Middle frontal gyrus (tissue), 1 donor: ENCODE data around the gene CCNF.

Experiments
- DNase-seq: peaks from one replicate; pipeline ENCODE4 v3.0.0-alpha.2; 2015; ENCODE audit warnings: low spot score; ENCODE audit errors: extremely low spot score

The CCNF gene

DNA sequence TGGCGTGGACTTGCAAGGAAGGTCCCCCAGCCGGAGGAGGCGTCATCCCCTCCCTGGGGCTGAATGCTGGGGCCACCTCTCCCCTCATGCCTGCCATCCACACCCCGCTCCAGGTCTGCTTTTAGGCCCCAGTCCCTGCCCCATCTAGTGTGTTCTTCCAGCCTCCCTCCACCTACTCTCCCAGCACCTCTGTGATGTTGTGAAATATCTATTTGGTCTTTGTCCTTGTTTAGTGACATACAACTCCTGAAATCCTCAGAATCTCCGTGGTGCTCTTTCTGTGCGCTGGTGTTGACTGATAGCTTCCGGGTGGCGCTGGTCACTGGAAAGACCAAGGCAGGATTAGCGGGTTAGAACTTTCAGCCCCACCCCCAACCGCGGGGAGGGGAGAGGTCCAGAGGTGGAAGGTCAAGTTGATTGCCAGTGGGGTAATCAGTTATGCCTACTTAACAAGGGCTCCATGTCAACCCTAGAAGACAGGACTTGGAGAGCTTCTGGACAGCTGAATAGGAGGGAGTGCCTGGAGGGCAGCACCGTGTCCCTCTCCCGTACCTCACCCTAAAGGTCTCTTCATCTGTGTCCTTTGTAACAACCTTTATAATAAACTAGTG, 55.8 kb downstream of the CCNF start:
- DNase-seq, result no peak

DNA sequence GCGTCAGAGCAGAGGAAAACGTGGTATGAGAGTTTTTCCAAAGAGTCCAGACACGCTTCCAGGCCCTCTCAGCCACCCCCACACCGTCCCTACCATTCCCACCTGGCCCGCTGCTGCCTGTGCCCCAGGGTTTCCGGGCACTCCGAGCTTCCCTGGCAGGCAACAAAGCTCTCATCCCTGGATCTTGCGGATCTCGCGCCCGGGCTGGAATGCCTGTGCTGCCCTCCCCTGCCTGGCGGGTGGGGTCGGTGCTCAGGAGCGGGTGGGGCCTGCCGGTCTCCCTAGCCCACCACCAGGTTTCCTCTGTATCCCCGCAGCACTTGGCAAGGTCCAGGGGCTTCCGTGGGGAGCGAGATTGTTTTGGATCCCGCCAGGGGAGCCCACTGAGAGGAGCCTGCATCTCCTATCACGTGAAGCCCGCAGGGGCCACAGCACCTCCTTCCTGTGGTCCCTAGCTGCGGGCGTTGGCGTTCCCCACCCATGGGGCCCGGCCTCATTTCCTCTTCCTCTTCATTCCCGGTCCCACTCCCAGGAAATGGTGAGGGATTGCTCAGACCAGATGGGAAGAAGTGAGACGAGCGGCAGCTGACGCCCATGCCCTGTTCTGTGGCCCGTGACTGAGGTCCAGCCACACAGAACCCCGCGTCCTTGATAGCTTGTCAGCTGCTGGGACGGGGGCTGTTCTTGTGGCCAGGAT, 56.7 kb downstream of the CCNF start:
- no peak for DNase-seq

GRCh38 chr16:2486645-2487516, 57.6 kb downstream of the CCNF start:
- DNase-seq, result no peak

DNA sequence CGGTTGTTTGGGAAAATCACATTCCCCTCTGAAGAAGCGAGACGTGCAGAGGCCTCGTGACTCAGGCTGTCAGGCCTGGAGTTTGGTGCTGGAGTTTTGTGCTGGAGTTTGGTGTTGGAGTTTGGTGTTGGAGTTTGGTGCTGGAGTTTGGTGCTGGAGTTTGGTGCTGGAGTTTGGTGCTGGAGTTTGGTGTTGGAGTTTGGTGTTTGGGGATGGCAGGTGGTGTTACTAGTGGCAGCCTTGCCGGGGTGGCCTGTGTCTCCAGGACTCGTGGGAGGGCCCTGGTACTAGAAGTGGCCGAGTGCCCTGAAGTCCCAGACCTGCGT, 58.2 kb downstream of the CCNF start:
- DNase-seq, result no peak

DNA sequence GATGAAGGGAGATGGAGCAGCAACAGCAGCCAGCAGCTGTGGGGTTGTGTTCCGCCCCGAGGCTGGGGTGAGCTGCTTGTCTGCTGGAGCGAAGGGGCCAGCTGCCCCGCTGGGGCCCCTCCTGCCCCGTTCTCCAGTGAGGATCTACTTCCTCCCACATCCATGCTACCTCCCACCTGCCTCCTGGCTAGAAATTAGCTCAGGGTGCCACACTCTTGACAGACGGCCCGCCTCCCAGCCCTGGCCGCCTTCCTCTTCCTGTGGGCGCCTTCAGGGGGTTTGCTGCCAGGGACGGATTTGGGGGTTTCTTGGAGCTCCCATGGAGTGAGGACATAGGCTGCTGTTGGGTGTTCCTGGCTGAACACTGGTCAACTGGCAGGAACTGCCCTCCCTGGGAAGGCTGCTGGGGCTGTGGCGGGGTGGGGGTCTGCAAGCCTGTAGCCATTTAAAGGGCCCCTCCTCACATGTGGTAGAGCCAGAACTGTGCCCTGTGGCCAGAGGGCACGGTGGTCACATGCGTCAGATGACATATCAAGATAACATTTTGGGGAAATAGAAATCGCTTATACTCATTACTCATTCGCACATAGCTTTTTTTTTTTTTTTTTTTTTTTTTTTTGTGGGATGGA, 58.8 kb downstream of the CCNF start:
- no peak for DNase-seq

DNA sequence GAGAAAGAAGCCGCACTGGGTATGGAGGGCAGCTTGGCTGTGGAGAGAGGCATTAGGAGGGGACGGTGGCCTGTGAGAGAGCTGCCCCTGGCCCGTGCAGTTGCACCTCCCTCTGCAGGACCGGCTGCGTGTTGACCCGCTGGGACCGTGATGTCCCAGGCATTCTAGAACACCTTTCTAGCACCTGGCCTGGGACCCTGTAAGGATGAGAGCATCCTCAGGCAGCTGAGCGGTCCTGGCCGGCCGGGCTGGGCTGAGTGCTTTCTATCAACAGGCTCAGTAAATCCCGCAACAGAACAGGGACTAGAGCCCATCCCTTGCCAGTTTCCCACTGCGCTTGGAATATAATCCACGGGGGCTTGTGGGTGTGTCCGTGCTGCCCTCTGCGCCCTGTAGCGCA, 60.3 kb downstream of the CCNF start:
- DNase-seq, result no peak

DNA sequence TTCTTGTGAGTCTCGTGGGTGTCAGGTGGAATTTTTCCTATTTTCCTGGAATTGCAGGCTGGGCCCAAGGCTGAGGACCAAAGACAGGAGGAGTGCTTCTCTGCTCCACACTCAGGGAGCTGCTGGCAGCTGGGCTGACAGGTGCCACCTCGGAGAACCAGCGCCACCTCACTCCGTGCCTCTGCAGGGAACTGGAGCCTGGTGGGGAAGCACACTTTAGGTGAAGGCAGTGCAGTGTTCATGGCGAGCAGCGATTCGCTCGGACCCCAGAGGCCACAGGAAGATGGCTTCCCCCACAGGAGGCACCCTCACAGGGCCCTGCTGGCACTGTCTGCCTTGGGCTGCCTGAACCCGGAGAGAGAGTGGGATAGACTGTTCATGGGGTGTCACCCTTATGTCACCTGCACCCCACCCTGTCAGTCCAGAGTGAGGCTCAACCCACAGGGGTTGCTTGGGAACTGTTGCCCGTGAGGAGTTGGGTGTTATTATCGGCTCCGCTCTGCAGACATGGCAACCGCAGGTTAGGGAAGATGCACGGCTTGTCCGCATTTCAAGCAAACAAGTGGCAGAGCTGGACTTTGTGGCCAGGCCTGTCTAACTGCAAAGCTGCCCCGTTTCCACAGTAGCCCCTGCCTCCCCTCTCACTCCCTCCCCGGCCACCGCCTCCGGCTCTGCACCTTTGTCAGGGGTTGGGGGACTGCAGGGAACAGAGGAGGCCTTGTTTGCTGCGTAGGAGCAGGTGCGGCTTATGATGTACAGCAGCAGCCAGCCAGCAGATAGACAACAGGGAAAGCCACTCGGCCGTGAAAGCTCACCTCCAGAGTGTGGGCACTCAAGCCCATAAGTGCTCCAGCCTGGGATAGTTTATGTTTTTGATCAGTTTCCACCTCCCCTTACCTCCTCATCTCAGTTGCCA, 61.2 kb downstream of the CCNF start:
- no peak for DNase-seq

DNA sequence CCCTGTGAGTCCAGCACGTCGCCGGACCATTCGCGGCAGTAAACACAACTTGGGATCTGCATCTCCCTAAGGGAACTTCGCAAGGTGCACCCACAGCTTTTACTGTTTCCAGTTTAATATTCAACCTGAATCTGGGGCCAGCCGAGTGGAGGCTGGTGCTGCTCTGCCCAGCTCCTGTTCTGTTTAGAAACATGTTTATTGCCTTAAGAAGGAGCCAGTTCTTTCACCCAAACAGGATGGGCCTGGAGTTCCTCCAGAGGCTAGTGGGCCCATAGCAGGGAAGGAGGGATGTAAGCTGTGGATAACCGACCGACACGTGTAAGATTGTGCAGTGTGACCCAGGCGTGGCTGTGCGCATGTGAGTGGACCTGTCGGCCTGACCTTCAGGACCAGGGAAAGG, 63.0 kb downstream of the CCNF start:
- no peak for DNase-seq

- DNase-seq, result no peak
Measured at GRCh38 chr16:2493605-2494004, 64.4 kb downstream of the CCNF start.

GRCh38 chr16:2494616-2495015, 65.4 kb downstream of the CCNF start:
- no peak for DNase-seq

DNA sequence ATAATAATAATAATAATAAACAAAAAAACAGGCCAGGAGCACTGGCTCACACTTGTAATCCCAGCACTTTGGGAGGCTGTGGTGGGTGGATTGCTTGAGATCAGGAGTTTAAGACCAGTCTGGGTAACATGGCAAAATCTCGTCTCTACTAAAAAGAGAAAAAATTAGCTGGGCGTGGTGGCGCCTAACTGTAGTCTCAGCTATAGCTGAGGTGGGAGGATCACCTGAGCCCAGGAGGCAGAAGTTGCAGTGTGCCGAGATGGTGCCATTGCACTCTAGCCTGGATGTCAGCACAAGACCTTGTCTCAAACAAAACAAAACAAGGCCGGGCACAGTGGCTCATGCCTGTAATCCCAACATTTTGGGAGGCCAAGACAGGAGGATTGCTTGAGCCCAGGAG, 65.8 kb downstream of the CCNF start:
- DNase-seq, result no peak

GRCh38 chr16:2496223-2497115, 67.2 kb downstream of the CCNF start:
- DNase-seq, result no peak

DNA sequence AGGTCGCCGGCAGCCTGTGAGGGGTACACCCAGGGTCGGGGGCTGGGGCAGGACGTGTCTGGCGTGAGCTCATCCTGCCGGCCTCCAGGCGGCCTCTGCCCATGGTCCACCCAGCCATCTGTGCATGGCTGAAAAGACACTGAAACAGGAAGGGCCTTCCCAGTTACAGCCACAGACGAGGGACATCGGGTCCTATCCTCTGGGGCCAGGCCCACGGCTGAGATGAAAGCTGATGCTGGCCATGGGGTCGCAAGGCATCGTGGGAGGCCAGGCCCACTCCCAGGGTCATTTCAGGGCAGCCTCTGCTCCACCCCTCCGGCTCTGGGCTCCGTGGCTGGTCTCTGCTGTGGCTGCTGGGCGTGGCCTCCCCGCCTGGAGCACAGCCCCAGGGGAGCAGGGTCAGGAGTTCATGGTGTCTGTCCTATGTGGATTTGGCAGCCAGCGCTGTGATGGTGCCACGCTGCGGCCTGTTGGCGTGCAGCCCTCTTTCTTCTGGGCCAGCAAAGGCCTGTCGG, 67.9 kb downstream of the CCNF start:
- no peak for DNase-seq

DNA sequence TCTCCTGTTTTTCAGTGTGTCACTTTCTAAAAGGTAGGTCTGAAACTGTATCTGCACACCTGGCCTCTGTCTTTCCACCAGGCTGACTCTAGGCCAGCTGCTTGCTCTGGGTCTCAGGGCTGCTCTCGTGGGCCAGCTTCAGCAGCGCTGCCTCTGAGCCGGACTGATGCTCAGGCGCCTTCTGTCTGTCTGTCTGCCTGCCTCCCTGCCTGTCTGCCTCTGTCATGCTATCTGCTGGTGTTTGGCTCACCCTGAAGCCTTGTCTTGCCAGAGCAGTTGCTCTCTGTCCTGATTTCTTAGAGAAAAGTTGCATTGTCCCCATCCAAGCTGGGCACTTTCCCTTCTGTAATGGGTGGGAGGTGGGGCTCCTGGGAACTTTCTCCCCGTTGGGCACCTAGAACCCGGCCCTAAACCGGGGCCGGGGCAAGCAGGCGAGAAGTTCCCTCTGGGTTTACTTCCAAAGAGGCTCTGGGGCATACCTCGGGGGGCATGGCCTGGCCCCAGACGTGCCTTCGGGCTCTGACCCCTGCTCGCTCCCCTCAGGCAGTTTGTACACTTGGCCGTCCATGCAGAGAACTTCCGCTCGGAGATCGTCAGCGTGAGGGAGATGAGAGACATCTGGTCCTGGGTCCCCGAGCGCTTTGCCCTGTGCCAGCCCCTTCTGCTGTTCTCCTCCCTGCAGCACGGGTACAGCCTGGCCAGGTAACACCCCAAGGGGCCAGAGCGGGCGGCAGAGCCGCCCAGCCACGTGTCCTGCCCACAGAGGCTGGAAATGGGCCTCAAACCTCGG, 68.6 kb downstream of the CCNF start:
- DNase-seq, result no peak

DNA sequence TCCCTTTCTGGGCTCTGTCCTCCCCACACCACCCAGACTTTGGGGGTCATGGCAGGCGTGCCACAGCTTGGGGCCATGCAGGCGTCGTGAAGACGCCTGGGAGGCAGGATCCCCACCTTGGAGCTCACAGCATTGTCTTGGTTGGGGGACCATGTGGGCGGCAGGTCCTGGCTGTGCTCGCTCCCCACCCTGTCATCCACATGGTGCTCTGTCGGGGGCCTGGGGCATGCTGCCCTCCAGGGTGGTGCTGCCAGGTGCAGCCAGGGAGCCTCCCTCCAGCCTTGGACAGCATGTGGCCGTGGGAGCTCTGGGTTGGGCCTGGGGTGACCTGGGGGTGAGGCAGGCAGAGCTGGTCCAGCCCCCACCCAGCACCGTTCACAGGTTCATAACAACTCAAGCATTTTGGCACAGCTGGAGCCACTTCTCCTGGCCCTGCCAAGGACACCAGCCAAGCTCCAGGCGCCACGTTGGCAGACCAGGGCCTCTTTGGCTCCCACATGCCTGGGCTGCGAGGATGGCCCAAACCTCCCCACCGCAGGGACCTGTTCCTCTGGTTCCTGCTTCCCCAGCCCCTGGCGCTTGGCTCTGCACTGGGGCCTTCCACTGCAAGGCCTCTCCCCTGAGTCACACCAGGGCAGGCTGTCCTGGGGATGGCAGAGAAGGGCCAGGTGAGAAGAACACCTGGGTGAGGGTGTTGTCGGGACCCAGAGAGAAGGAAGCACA, 69.4 kb downstream of the CCNF start:
- no peak for DNase-seq

DNA sequence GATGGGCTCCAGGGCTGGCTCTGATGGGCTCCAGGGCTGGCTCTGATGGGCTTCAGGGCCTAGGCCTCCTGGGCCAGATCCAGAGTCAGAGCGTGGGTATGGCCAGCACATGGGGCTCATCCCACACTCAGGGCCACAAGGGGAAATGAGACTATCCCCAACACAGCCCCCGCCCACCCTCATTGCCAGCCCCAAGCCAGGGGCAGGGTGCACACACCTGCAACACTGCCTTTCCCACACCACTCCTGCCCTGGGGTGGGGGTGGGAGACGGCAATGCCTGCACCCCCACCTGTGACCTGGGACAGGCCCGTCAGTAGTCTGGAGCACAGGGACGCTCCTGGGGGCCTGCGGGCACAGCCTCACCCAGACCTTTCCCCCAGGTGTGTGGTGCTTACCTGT, 70.2 kb downstream of the CCNF start:
- no peak for DNase-seq

- DNase-seq, result no peak
Measured at GRCh38 chr16:2499890-2500429, 70.7 kb downstream of the CCNF start.

GRCh38 chr16:2500430-2500917, 71.2 kb downstream of the CCNF start:
- no peak for DNase-seq
